SKM-1 treated with dmso at 0.1 percent for 144 hours (cell line): ENCODE measurements around the gene TRANK1.
A peak's percentile ranks its signal among the peaks of the same experiment; 100 is the strongest.
"Not testable (repeated sequence)": the region's sequence is repeated elsewhere in the genome, so short reads cannot be mapped to it uniquely, and the experiment has no call there.

Source experiments
- DNase-seq: peaks from one replicate; lab custom pipeline; 2025; ENCODE audit not compliant: unreplicated experiment; lab: John Stamatoyannopoulos, UW

The TRANK1 gene

DNA sequence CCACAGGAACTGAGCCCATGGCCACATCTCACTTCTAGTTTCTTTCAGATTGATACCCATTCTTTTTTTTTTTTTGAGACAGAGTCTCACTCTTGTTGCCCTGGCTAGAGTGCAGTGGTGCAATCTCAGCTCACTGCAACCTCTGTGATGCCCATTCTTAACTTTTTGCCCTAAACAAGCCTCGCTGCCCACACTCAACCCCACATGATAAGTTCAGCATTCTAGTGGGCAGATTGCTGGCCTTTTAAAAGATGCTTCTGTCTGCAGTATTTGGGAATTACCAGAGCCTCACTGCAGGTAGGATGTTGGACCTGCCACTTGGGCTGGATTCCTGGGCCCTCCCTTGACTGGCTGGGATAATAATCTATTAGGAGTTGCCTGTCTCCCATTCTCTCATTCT, 51.0 kb downstream of the TRANK1 start:
- no peak for DNase-seq

DNA sequence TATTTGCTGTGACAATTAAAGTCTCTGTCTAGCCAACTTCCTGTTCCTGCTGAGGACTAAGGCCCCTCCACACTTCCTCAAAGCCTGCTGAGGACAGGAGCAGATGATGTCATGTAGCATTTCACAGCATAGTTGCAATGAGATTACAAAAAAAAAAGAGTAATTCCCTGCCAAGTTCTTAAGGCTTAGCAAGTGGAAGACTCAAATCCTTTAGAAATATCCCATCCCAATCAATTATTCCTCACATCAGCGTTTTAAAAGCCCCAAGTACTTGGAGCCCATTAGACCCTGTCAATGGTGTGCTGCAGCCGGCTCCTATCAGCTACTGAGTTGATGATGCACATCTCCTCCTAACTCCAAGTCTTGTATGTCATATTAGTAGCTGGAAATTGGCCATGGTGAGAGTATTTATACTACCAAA, 51.7 kb downstream of the TRANK1 start:
- peak; percentile 88 for DNase-seq

DNA sequence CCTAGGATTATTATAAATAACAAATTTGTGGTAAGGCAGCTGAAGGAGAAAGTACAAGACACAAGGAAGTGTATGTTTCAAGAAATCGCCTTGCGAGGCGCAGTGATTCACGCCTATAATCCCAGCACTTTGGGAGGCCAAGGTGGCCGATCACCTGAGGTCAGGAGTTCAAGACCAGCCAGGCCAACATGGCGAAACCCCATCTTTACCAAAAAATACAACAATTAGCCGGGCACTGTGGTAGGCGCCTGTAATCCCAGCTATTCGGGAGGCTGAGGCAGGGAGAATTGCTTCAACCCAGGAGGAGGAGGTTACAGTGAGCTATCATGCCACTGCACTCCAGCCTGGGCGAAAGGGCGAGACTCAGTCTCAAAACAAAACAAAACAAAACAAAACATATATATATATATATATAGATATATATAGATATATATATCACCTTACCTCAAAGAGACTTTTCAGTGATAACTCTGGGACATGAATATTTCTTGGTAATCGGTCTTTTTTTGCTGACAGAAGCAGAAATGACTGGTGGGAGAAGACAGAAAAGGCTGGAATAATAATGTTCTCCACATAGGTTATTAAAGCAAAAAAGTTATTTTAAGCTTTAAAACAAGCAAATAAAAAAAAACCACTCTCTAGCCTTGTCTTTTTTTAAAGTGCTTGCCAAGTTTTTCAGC, 52.3 kb downstream of the TRANK1 start:
- DNase-seq = no peak

DNA sequence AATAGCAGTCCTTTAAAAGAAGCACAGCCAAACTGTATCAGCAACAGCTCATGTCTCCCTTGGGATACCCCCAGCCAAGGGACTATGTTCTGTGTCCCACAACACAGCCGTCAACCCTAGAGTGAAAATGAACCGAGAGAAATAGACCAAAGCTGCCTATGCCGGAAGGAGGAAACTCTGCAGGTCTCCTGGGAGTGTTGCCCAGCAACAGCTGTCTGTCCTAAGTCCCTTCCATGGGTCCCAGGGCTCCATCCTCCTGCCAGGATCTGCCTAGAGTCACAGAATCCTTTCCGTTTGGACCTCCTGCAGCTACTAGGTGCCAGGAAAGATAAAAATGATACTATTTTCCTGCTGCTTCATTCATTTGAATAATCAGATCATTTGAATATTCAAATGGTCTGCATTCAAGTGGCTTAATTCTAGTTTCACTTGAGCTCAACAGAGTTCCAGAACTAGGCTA, 53.1 kb downstream of the TRANK1 start:
- no peak for DNase-seq

DNA sequence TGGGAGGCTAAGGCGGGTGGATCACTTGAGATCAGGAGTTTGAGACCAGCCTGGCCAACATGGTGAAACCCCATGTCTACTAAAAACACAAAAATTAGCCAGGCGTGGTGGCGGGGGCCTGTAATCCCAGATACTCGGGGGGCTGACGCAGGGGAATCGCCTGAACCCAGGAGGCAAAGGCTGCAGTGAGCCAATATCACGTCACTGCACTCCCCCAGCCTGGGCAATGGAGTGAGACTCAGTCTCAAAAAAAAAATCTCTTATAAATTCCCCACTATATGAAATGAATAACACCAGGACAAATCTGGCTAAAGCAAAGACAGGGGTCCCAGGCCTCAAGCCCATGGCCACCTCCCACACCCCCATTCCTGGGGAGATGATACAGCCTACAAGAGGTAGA, 53.8 kb downstream of the TRANK1 start:
- not testable (repeated sequence) for DNase-seq

DNA sequence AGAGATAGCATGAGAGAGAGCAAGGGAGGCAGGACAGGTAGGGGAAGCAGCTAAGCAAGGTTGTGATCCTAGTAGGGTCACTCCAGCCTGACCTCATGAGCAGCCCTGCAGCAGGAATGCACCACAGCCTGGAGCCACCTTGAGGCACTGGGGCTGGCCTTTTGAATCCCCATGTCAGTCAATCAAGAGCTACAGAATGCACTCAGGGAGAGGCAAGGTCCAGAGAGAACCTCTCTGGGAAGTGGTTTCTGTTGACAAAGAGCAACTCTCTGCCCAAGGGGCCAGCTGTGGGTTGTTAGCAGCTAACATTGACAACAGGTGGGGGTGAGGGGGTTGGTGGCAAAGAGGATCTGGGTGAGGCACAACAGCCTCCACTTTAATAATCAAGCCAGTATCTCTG, 54.6 kb downstream of the TRANK1 start:
- DNase-seq = no peak

DNA sequence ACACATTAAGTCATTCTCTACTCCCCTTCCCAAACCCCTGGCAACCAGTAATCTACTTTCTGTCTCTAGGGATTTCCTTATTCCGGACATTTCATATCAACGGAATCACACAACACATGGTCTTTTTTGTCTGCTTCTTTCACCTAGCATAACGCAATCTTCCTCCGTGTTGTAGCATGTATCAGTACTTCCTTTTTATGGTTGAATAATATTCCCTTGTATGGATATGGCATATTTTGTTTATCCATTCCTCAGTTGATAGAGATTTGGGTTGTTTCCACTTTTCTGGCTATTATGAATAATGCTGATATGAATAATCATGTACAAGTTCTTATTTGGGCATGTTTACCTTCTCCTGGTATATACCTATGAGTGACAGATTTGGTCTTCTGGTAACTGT, 63.1 kb downstream of the TRANK1 start:
- DNase-seq = no peak

DNA sequence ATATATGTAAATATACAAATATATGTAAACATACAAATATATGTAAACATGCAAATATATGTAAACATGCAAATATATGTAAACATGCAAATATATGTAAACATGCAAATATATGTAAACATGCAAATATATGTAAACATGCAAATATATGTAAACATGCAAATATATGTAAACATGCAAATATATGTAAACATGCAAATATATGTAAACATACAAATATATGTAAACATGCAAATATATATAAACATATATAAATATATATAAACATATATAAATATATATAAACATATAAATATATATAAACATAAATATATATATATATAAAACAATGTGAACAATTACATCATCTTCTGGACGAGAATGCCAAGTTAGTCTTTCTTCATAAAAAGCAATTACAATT, 65.0 kb downstream of the TRANK1 start:
- DNase-seq = not testable (repeated sequence)

DNA sequence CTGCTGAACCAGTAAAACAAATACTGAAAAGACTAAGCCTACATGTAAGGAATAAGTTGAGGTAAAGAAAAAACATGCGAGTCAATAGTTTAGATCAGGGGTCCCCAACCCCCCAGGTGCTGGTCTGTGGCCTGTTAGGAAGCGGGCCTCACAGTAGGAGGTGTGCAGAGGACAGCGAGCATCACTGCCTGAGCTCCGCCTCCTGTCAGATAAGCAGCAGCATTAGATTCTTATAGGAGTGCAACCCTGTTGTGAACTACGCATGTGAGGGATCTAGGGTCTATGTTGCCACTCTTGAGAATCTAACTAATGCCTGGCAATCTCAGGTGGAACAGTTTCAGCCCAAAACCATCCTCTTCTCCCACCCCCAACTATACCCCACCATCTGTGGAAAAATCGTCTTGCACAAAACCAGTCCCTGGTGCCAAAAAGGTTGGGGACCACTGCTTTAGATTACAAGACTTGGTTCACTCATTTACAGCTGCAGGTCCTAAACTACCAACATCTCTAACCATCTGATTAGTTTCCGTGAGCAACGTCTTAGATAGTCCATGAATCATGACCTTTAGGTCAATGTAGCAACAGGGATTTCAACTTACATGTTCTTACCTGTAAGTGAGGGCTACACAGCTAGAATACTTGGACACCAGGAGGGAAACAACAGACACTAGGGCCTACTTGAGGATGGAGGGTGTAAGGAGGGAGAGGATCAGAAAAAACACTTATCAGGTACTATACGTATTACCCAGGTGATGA, 66.7 kb downstream of the TRANK1 start:
- no peak for DNase-seq

DNA sequence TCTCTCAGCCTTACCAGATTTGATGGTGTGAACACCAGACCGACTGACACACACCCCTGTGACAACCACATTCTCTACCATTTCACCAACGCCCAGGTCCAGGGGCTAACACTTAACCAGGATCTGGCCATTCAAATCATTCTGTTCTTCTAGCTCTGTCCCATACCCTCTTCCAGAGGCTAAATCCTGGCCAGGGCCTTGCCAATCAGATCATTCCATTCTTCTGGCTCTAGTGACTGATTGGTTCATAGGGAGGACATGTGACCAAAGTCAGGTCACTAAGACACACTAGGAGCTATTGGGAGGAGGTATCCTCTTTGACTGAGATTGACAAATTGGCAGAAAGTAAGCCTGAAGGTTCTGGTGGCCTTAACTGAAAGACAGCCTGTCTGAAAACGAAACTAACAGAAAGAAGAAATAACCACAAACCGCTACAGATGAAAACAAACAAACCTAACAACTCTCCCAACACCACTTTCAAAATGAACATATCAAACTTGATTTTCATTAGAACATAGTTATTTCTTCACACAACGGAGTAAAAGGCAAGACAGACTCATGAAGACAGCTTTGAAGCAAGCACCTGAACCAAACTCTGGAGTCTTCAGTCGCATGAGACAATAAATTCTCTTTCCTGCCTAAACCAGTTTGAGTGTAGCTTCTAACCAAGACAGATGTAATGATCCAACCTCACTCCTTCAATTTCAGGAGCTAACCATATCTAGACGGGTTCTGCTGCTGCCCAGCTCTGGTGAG, 68.5 kb downstream of the TRANK1 start:
- DNase-seq = no peak

DNA sequence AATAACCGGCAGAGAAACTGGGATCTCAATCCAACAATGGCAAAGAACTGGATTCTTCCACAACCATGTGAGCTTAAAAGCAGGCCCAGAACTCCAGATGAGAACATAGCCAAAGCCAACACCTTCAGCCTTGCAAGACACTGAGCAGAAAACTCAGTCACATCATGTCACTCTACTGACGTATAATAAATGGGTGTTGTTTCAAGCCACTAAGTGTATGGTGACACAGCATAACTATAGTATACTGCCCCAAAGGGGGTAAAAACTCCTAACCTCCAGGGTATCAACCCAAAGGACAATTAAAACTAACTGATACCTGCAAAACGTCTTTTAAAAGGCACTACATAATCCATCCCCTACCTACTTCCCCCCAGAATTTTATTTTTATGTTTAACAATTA, 69.5 kb downstream of the TRANK1 start:
- DNase-seq = no peak

DNA sequence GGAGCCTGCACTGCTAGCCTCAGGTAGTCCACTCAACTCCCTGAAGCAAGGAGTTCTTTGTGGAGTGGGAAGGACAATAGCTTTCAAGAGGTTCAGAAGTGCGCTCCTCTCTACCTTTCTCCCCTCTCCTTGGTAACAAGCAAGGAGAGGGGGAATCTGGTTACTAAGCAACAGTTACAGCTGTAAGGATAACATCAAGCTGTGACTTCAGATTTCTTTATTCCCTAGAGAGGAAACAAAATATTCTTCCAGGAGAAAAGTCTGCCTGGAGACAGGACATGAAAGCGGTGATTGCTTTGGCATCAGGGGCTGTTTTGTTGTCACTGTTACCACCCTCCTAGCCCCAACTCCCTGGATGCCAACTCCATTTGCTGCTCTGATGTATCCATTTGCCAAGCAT, 70.4 kb downstream of the TRANK1 start:
- DNase-seq = no peak

DNA sequence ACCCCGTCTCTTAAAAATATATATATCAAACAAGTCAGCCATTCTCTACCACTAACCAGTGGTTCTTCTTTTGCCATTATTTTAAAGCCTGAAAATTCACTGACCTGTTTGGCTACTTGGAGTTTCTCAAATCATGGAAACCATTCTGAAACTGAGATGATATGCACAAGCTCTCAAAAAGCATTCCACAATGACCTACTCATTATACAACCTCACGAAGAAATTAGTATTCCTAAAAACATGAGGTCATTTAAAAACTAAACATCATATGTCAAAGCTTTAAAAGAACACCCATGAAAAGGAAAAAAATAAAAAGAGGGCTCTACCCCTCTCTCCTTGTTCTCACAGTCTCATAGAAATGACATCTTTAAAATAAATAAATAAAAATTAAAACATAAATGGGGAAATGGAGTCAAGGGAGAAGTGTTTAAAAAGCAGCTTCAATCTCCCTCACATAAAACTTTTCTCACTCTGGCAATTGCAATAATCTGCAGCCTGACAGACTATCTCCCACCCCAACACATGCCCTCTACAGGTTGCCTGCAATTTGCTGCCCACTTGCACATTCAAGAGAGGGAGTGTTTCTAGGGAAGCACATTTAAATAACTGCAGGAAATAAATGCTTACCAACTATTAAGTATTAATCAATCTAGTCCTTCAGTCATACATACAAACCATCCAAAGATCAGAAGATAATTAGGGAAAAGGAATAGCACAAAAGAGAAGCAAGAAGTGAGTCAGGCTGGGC, 73.3 kb downstream of the TRANK1 start:
- DNase-seq = no peak

DNA sequence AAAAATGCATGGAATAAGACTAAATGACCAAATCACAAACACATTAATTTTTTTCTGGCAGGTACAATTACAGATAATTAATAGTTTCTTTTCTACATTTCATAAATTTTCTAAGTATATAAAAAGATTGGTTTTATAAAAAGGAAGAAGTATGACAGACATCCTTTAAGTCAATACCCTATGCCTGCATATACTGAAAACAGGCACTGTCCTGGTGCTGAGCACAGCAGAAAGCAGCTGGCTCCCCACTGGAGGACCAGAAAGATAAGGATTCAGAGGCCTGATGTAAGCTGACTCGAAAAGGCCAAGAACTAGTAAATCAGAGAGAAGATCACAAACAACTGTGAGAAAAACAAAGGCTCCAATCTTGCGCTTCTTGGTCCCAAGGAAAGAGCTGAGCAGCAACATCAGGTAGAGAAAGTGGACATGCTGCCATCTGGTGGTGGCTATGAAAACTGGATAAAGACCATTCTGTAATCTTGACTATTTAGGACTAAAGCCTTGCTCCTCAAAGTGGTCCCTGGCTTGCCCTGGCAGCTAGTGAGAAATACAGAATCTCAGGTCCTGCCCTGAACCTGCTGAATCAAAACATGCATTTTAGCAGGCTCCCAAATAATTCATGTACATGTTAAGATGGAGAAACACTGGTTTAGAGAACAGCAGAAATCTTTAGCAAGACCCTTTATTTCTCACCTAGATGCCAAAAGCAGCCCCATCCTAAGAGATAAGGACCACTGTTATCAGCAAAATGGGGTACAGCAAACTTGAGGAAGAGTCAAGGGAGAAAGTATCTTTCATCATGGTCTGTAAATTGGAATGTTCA, 76.0 kb downstream of the TRANK1 start:
- peak; percentile 55 for DNase-seq

DNA sequence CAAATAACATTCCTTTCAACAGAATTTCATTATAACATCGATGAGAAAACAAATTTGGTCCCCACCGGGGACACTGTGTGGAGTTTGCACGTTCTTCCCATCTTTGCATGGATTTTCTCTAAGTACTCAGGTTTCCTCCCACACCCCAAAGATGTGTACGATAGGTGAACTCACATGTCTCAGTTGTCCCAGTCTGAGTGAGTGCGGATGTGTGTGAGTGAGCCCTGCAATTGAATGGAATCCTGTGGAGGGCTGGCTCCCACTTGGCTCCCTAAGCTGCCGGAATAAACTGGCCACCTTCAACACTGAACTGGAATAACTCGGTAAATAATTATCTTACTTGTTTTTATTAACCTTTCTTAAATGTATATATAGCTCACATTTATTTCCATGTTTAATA, 77.0 kb downstream of the TRANK1 start:
- DNase-seq = no peak

DNA sequence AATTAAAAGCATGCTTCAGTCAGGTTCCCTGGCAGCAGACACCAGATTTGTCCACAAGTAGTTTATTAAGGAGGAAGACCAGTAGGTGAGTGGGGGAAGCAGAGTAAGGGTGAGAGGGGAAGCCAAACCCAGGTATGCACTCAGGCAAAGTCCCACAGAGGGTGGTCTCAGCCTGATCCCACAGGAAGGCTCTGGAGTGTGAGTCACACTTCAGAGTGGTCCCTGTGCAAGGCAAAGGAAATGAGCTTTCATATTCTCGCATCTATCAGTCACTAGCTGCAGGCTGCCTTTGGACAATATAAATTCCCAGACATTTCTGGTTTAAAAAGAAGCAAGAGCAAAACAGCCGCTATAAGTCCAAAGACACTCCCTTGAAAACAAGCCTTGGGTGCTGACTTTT, 78.5 kb downstream of the TRANK1 start:
- no peak for DNase-seq

DNA sequence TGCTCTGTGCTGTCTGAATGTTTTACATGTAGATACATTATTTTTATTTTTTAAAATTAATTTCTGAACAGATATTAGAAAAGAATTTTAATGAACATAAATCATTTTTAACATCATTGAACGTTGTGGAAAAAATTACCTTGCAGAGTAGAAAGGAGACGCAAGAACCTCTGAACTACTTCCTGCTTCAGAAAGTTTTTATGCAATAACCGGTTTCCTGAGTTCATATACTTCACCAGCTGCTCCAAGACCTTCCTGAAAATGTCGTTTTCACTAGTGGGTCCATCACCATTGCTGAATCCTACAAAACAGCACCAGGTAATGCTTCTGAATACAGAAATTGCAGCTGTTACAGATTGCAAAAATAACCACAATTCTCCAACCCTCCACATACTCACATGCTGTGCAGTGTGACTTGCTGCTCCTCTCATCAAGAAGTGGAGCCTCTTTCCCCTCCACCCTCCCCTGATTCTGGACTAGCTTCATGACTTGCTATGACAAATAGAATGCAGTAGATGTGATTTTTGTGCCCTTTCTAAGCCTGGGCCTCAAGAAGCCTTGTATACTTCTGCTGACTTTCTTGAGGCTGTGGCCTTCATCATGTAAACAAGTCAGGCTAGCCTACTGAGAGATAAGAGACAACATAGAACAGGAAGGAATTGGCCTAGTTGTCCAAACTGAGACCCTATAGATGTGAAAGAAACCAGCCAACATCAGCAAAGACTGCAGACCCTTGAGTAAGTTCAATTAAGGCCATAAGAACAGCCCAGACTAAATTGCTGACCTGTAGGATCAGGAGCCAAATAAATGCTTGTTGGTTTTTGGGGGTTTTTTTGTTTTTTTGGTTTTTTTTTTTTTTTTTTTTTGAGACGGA, 80.4 kb downstream of the TRANK1 start:
- DNase-seq = peak; percentile 70

DNA sequence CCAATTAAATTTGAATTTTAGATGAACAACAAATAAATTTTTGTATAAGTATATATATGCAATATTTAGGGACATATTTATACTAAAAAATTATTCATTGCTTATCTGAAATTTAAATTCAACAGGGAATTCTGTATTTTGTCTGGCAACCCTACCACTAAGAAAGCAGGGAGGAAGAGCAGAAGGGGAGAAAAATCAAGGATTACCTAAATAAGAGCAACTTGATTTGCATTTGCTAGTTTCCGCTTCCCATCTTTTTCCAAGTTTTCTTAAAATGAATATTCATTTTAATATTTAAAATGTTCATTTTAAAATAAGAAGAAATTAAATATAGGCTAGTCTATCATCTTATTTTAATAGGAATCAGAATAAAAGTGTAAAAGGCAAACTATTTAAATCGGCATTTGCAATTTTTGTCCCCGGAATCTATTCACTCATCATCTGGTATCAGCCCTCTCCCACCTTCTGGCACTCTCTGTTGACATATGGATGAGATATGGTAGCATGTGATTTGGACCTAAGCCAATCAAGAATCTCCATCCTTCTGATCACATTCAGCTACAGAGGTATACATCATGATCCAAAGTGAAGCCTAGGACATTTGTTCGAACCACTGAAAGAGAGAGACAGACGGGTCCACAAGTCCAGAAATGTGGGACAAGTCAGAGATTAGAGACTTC, 82.6 kb downstream of the TRANK1 start:
- no peak for DNase-seq

DNA sequence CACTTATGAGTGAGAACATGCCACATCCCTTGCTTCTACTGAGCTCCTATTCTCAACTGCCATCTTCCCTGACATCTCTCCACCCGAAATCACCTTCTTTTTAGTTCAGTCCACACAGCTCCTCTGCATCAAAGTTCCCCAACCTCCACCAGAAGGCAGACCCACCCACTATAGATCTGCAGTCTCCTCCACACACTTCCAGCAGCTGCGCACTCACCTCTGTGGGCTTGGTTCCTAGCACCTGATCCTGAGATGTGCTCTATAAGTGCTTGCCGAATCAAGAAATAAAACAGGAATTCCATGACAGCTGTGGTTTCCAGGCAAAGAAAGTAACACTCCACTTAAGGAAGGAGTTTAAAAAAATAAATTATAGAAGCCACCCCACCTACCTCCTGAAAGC, 85.4 kb downstream of the TRANK1 start:
- DNase-seq = no peak
